A549 (cell line): Measurements from ENCODE around the gene SLC39A5. TPM values are rescaled to one million over a fixed set of nuclear protein-coding genes. Genes with fewer than 3 reads are reported as not detected.
"Not testable (repeated sequence)": the region's sequence is repeated elsewhere in the genome, so short reads cannot be mapped to it uniquely, and the experiment has no call there.

ENCODE experiments used
- ATAC-seq, 2 experiments: fragments of 200-7000 bp in 1 of 2; fragments of >200 bp in 1 of 2; cut with Nextera tagmentation in 1 of 2; cut with Tn5 transposase in 1 of 2; 3 replicates each; pipeline versions ENCODE4 v1.8.0 to v1.9.1; 2018 to 2020; ENCODE audit warnings: mild to moderate bottlenecking in 1 of 2, moderate library complexity in 1 of 2
- CTCF ChIA-PET: fragments of 300-600 bp; sonication (Branson Sonifier 250); formaldehyde crosslinking; extraction: SDS; loops from one replicate; lab custom pipeline; 2021; ENCODE audit warnings: antibody characterized with exemption, inconsistent platforms; lab: Yijun Ruan, JAX
- POLR2A ChIA-PET: fragments of 350-600 bp; formaldehyde crosslinking; extraction: SDS; loops from one replicate; lab custom pipeline; 2021; ENCODE audit warnings: antibody characterized with exemption, inconsistent platforms; lab: Yijun Ruan, JAX
- DNase-seq, 2 experiments: peaks; one replicate each; pipeline versions ENCODE4 v3.0.0 to v3.0.0-alpha.2; 2011 to 2016; ENCODE audit warnings: low read depth in 1 of 2, low spot score in 1 of 2
- FAIRE-seq: peaks from 2 replicates; lab custom pipeline; 2011; peaks lifted over from hg19 to GRCh38; lab: Jason Lieb, UNC
- H3K27ac ChIP-seq, 2 experiments: fragments of >200 bp; sonication (Bioruptor Twin); formaldehyde crosslinking; 3 replicates each; pipeline ENCODE4 v1.5.1; 2016 to 2017
- H3K4me1 ChIP-seq: fragments of >200 bp; sonication (Bioruptor Twin); formaldehyde crosslinking; 3 replicates; pipeline ENCODE4 v1.6.1; 2016
- H3K4me2 ChIP-seq: fragments of >200 bp; sonication (Bioruptor Twin); formaldehyde crosslinking; 3 replicates; pipeline ENCODE4 v1.6.1; 2016
- H3K4me3 ChIP-seq: fragments of >200 bp; sonication (Bioruptor Twin); formaldehyde crosslinking; 3 replicates; pipeline ENCODE4 v1.5.1; 2016
- H3K9me3 ChIP-seq: fragments of >200 bp; sonication (Bioruptor Twin); formaldehyde crosslinking; 3 replicates; pipeline ENCODE4 v1.6.1; 2016
- CEBPB ChIP-seq, 2 experiments: fragments of >200 bp in 1 of 2; sonication (Bioruptor Twin) in 1 of 2; formaldehyde crosslinking in 1 of 2; IDR thresholded peaks; 2 replicates each; pipeline ENCODE4 v1.6.1; 2012 to 2016
- CTCF ChIP-seq: fragments of >200 bp; sonication (Bioruptor Twin); formaldehyde crosslinking; IDR thresholded peaks from 3 replicates; pipeline ENCODE4 v1.5.1; 2016
- E2F6 ChIP-seq: IDR thresholded peaks from 2 replicates; pipeline ENCODE4 v1.6.1; 2012; ENCODE audit warnings: low read depth, borderline replicate concordance
- EP300 ChIP-seq, 2 experiments: fragments of >200 bp; sonication (Bioruptor Twin); formaldehyde crosslinking; IDR thresholded peaks; 2 replicates in 1 of 2; 3 replicates in 1 of 2; pipeline ENCODE4 v1.6.1; 2016 to 2017
- ESRRA ChIP-seq: fragments of 150-350 bp; IDR thresholded peaks from 2 replicates; pipeline ENCODE4 v1.6.1; 2014; ENCODE audit warnings: mild to moderate bottlenecking, low read length, borderline replicate concordance
- FOSB ChIP-seq: fragments of 250-450 bp; sonication (Bioruptor Pico); IDR thresholded peaks from 2 replicates; pipeline ENCODE4 v1.5.0; 2020; ENCODE audit warnings: mild to moderate bottlenecking, moderate library complexity
- GATA3 ChIP-seq: IDR thresholded peaks from 2 replicates; pipeline ENCODE4 v1.6.1; 2012; ENCODE audit warnings: borderline replicate concordance
- JUN ChIP-seq, 2 experiments: fragments of >200 bp; sonication (Bioruptor Twin); formaldehyde crosslinking; IDR thresholded peaks; 2 replicates in 1 of 2; 3 replicates in 1 of 2; pipeline ENCODE4 v1.6.1; 2016 to 2017
- KDM5A ChIP-seq: fragments of 200-600 bp; sonication (generic); IDR thresholded peaks from 2 replicates; pipeline ENCODE4 v1.6.1; 2016; ENCODE audit warnings: antibody characterized with exemption, mild to moderate bottlenecking
- MAX ChIP-seq: IDR thresholded peaks from 2 replicates; pipeline ENCODE4 v1.6.1; 2012
- MAZ ChIP-seq: fragments of 150-350 bp; IDR thresholded peaks from 2 replicates; pipeline ENCODE4 v1.6.1; 2014; ENCODE audit warnings: antibody characterized with exemption, low read depth, low read length, borderline replicate concordance
- RAD21 ChIP-seq, 2 experiments: fragments of >200 bp in 1 of 2; sonication (Bioruptor Twin) in 1 of 2; formaldehyde crosslinking in 1 of 2; IDR thresholded peaks in 1 of 2; conservative IDR thresholded peaks in 1 of 2; 2 replicates in 1 of 2; 3 replicates in 1 of 2; pipeline ENCODE4 v1.6.1; 2012 to 2018; ENCODE audit warnings: inconsistent platforms in 1 of 2
- SMC3 ChIP-seq: fragments of >200 bp; sonication (Bioruptor Twin); formaldehyde crosslinking; IDR thresholded peaks from 3 replicates; pipeline ENCODE4 v1.6.1; 2018; ENCODE audit warnings: inconsistent platforms
- ZC3H11A ChIP-seq: fragments of 450-650 bp; IDR thresholded peaks from 2 replicates; pipeline ENCODE4 v1.6.1; 2014; ENCODE audit warnings: antibody characterized with exemption, mild to moderate bottlenecking
- ZFP36 ChIP-seq: fragments of 450-650 bp; IDR thresholded peaks from 2 replicates; pipeline ENCODE4 v1.6.1; 2014; ENCODE audit warnings: borderline replicate concordance; ENCODE audit not compliant: partially characterized antibody
- ZNF302 ChIP-seq: fragments of 250-450 bp; sonication (Bioruptor Pico); IDR thresholded peaks from 2 replicates; pipeline ENCODE4 v1.9.0; 2021; ENCODE audit warnings: inconsistent platforms, mild to moderate bottlenecking, moderate library complexity
- WGBS: methylation state at CpG from one replicate; pipeline ENCODE4 v1.1.6; 2017; ENCODE audit errors: missing lambda C conversion rate; 5-methylcytosine and 5-hydroxymethylcytosine counted together
- polyA plus RNA-seq, 4 experiments: library from polyadenylated mRNA; depleted of rRNA in 3 of 4; stranded (reverse); fragments of >200 nt; fragmentation: RNase III in 1 of 4; extraction: RNeasy Plus Mini Kit Qiagen cat#74134 plus additional on column Dnase treatment in 1 of 4; gene quantifications; 2 replicates in 3 of 4; 3 replicates in 1 of 4; pipeline ENCODE4 v1.2.3, GENCODE V29; 2011 to 2017

SLC39A5 gene
- polyA plus RNA-seq, 2 of the 4 experiments (the other 2 are of a cell fraction), result 0.23 TPM; not detected in 1

GRCh38 chr12:56267443-56268071 lies 37.7 kb downstream of the SLC39A5 start:
- H3K4me3 ChIP-seq, result peak overlapping the region; percentile 47
- POLR2A ChIA-PET, result interaction anchor here (1.0 to 2.2 kb wide), 7 partner anchors 8 to 210 kb away, joined by 3 to 16 read pairs (median 9); partner anchors contain the start of genes ANKRD52 and RNF41
- peak overlapping the region; percentile 77 to 93 for H3K27ac ChIP-seq
- H3K4me1 ChIP-seq, result peaks cover 13% of the 10 kb centered on the region
- DNase-seq, result no peak
- peak; percentile 6 to 28; a peak in 5 of 6 replicates for ATAC-seq
- H3K4me2 ChIP-seq, result peak overlapping the region; percentile 85
- FAIRE-seq, result no peak
- TF ChIP-seq E2F6 (no peak), MAX (no peak), FOSB (CRISPR knock-in tag) (no peak), CEBPB (IDR thresholded peaks at IDR 0.05) (no peak), ESRRA (0 out of 2 replicates have a peak, but pooled peaks have one; percentile 49), SMC3 (no peak), ZNF302 (no peak)
- WGBS, result 35% methylated on average over 21 of the region's 21 CpGs
- no peaks in the 10 kb centered on the region for H3K9me3 ChIP-seq
- CTCF ChIA-PET, result interaction anchor here (0.6 to 9.8 kb wide), 18 partner anchors 9 to 196 kb away, joined by 3 to 146 read pairs (median 6); partner anchors contain the start of genes ANKRD52, PAN2, SMARCC2 and ZC3H10

- POLR2A ChIA-PET, result interaction anchor here (1.3 kb wide), 1 partner anchor 49 kb away, joined by 4 read pairs; the partner anchor contains the start of gene RNF41
- DNase-seq (peak; percentile 48 to 50), ATAC-seq (peak; percentile 45 to 51; a peak in 4 of 6 replicates), FAIRE-seq (no peak)
- Histone ChIP-seq H3K4me2 (no peak overlapping the region), H3K9me3 (no peaks in the 10 kb centered on the region), H3K4me1 (peaks cover 10% of the 10 kb centered on the region; the same call in 2 of the 3 replicates), H3K4me3 (no peak overlapping the region), H3K27ac (no peak overlapping the region)
- TF ChIP-seq JUN (IDR thresholded peaks at IDR 0.05) (no peak), ZNF302 (0 out of 2 replicates have a peak, but pooled peaks have one; percentile 30), RAD21 (conservative IDR thresholded peaks at IDR 0.05 in 1 of 2, IDR thresholded peaks at IDR 0.05 in 1 of 2) (peak; percentile 31 to 52; a peak in 3 of 5 replicates), KDM5A (no peak), GATA3 (no peak), ZC3H11A (no peak), EP300 (IDR thresholded peaks at IDR 0.05) (no peak), SMC3 (0 out of 3 replicates have a peak, but pooled peaks have one; percentile 26), ZFP36 (no peak), MAZ (no peak), CTCF (peak; percentile 59)
- TF ChIP-seq, all 56 proteins: peak for 4
- WGBS, result 47% methylated on average over 1 of the region's 1 CpG
- CTCF ChIA-PET, result interaction anchor here (0.7 to 9.8 kb wide), 11 partner anchors 15 to 153 kb away, joined by 3 to 146 read pairs (median 4); partner anchors contain the start of genes ANKRD52, SMARCC2 and ZC3H10
Measured at GRCh38 chr12:56271031-56271430, 41.2 kb downstream of the SLC39A5 start.

- H3K4me3 ChIP-seq, H3K4me1 ChIP-seq, POLR2A ChIA-PET, H3K9me3 ChIP-seq, ATAC-seq, H3K27ac ChIP-seq, FAIRE-seq, H3K4me2 ChIP-seq, DNase-seq: not testable (repeated sequence)
- 91% methylated on average over 2 of the region's 2 CpGs for WGBS
- CTCF ChIA-PET, result interaction anchor here (1.3 to 9.8 kb wide), 3 partner anchors 19 to 64 kb away, joined by 3 to 146 read pairs (median 3); partner anchors contain the start of gene ANKRD52
Measured at GRCh38 chr12:56272468-56272867, 42.6 kb downstream of the SLC39A5 start.
